Hepatic stellate cell (primary cell): ENCODE measurements around the gene LTF.
"Not testable (repeated sequence)": the region's sequence is repeated elsewhere in the genome, so short reads cannot be mapped to it uniquely, and the experiment has no call there.

Experiments used
- DNase-seq: peaks from one replicate; pipeline ENCODE4 v3.0.0; 2011; ENCODE audit warnings: low spot score

LTF gene

GRCh38 chr3:46464326-46465195 is at the start of gene LTF:
TSS of gene LTF (minus strand) at chr3:46464905. CDS start at chr3:46464867, 38 bp downstream.
- no peak for DNase-seq

- no peak for DNase-seq
Observed at GRCh38 chr3:46512191-46512749, 47.6 kb upstream of the LTF start.

- no peak for DNase-seq
Observed at GRCh38 chr3:46509661-46510187, 45.0 kb upstream of the LTF start.

GRCh38 chr3:46508850-46509591 is 44.3 kb upstream of the LTF start:
- no peak for DNase-seq

GRCh38 chr3:46506526-46506925 is 41.8 kb upstream of the LTF start:
- DNase-seq = no peak

GRCh38 chr3:46505953-46506352 is 41.2 kb upstream of the LTF start:
- DNase-seq = no peak

- no peak for DNase-seq
Observed at GRCh38 chr3:46504789-46505188, 40.1 kb upstream of the LTF start.

GRCh38 chr3:46503200-46503874 is 38.6 kb upstream of the LTF start:
- DNase-seq = no peak

- DNase-seq = no peak
Observed at GRCh38 chr3:46501702-46502101, 37.0 kb upstream of the LTF start.

GRCh38 chr3:46500656-46501635 is 36.2 kb upstream of the LTF start:
- DNase-seq = no peak

GRCh38 chr3:46498916-46499519 is 34.3 kb upstream of the LTF start:
- no peak for DNase-seq

GRCh38 chr3:46497556-46498265 is 33.0 kb upstream of the LTF start, which contains the start of gene RTP3:
TSS of gene RTP3 (plus strand) at chr3:46497976. CDS start at chr3:46498063, 87 bp downstream.
- DNase-seq = no peak

GRCh38 chr3:46496746-46497555 is 32.2 kb upstream of the LTF start:
- DNase-seq = no peak

- DNase-seq = peak; percentile 81
Observed at GRCh38 chr3:46495901-46496456, 31.3 kb upstream of the LTF start.

- DNase-seq = not testable (repeated sequence)
Observed at GRCh38 chr3:46494491-46494890, 29.8 kb upstream of the LTF start.

GRCh38 chr3:46492890-46493547 is 28.3 kb upstream of the LTF start:
- DNase-seq = no peak

GRCh38 chr3:46491089-46492070 is 26.7 kb upstream of the LTF start:
- DNase-seq = no peak
